IPS DF 19.7 (cell line): ENCODE results near the gene KIAA0586.

ENCODE experiments used
- DNase-seq: peaks from one replicate; pipeline ENCODE4 v3.0.0-alpha.2; 2013; ENCODE audit warnings: low read depth, low spot score

The KIAA0586 gene

GRCh38 chr14:58598028-58598803, 170.7 kb downstream of the KIAA0586 start:
- DNase-seq = no peak

GRCh38 chr14:58598804-58599525, 171.4 kb downstream of the KIAA0586 start:
- DNase-seq = no peak

DNA sequence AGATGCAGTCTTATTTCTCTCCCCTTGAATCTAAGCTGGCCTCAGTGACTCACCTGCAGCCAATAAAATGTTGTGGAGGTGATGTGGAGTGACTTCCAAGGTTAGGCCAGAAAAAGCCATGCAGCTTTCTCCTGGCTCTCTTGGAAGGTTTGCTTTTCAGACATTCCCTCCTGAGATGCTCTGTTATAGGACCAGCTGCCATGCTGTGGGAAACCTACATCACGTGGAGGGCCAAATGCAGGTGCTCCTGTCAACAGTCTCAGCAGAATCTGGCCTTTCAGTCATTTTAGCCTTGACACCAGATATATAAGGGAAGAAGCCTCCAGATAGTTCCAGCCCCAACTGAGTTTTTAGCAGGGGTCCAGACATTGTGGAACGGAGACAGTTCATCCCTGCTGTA, 172.2 kb downstream of the KIAA0586 start:
- DNase-seq = no peak
